Thoracic aorta (tissue), 2 donors: ENCODE data around the gene MDC1. TPM values are rescaled to one million over a fixed set of nuclear protein-coding genes. Genes with fewer than 3 reads are reported as not detected.

Experiments used
- ATAC-seq: fragments of 150-250 bp; one replicate; pipeline ENCODE4 v1.8.0; 2017; ENCODE audit warnings: low read depth; ENCODE audit not compliant: insufficient number of reproducible peaks, low FRiP score
- DNase-seq: peaks from one replicate; pipeline ENCODE4 v3.0.0-alpha.2; 2020; ENCODE audit warnings: low spot score
- H3K27ac ChIP-seq, 2 donors: fragments of 200-600 bp; sonication (generic); 1 replicate in 1 of 2; 2 replicates in 1 of 2; pipeline ENCODE4 v1.5.1; 2016; ENCODE audit warnings: mild to moderate bottlenecking in 2 of 2, moderate library complexity in 2 of 2
- H3K27me3 ChIP-seq: fragments of 200-600 bp; sonication (generic); replicated peaks from 2 replicates; pipeline ENCODE4 v1.6.0; 2016; ENCODE audit warnings: mild to moderate bottlenecking; ENCODE audit not compliant: insufficient read depth
- H3K36me3 ChIP-seq: fragments of 200-600 bp; sonication (generic); one replicate; pipeline ENCODE4 v1.5.1; 2016
- H3K4me1 ChIP-seq, 2 donors: fragments of 200-600 bp; sonication (generic); 1 replicate in 1 of 2; 2 replicates in 1 of 2; pipeline versions ENCODE4 v1.5.1 to v1.6.0; 2016; ENCODE audit warnings: low read depth in 2 of 2, mild to moderate bottlenecking in 1 of 2; ENCODE audit not compliant: control insufficient read depth in 1 of 2
- H3K4me3 ChIP-seq: fragments of 200-600 bp; sonication (generic); 2 replicates; pipeline ENCODE4 v1.5.1; 2016; ENCODE audit warnings: mild to moderate bottlenecking
- H3K9me3 ChIP-seq: fragments of 200-600 bp; sonication (generic); 2 replicates; pipeline ENCODE4 v1.5.1; 2016
- CTCF ChIP-seq: fragments of 200-600 bp; sonication (generic); IDR thresholded peaks from one replicate; pipeline ENCODE4 v1.5.1; 2019; ENCODE audit warnings: antibody characterized with exemption
- total RNA-seq, 2 donors: library from RNA; depleted of rRNA; stranded (reverse); fragments of >200 nt; gene quantifications; one replicate each; pipeline versions ENCODE4 v1.1.0 to v1.2.3, GENCODE V29; 2016

MDC1 gene
- total RNA-seq, 2 donors from 2014 or later: 16.6 to 22.6 TPM

GRCh38 chr6:30703011-30703410 is 14.1 kb downstream of the MDC1 start:
- DNase-seq (no peak), ATAC-seq (no peak)
- Histone ChIP-seq H3K4me1 (no peaks in the 10 kb centered on the region), H3K36me3 (peaks cover 19% of the 10 kb centered on the region), H3K27ac (no peak overlapping the region), H3K9me3 (no peaks in the 10 kb centered on the region), H3K4me3 (no peak overlapping the region), H3K27me3 (no peaks in the 10 kb centered on the region)
- no peak for TF ChIP-seq CTCF

GRCh38 chr6:30700340-30700739 is 16.7 kb downstream of the MDC1 start:
- Histone ChIP-seq H3K4me3 (no peak overlapping the region), H3K4me1 (peaks cover 4 to 5% of the 10 kb centered on the region in 2 donors), H3K9me3 (no peaks in the 10 kb centered on the region), H3K27me3 (no peaks in the 10 kb centered on the region), H3K27ac (no peak overlapping the region), H3K36me3 (peaks cover 6% of the 10 kb centered on the region)
- ATAC-seq (no peak), DNase-seq (no peak)
- no peak for TF ChIP-seq CTCF

GRCh38 chr6:30696432-30696831 is 20.6 kb downstream of the MDC1 start:
- H3K27ac ChIP-seq: no peak overlapping the region
- ATAC-seq (no peak), DNase-seq (no peak)
- peaks cover 6% of the 10 kb centered on the region for H3K36me3 ChIP-seq
- H3K4me3 ChIP-seq: no peak overlapping the region
- no peaks in the 10 kb centered on the region for H3K9me3 ChIP-seq
- TF ChIP-seq CTCF: no peak
- peaks cover 5 to 10% of the 10 kb centered on the region in 2 donors for H3K4me1 ChIP-seq
- H3K27me3 ChIP-seq: no peaks in the 10 kb centered on the region

GRCh38 chr6:30691208-30691847 is 25.8 kb downstream of the MDC1 start:
- Histone ChIP-seq H3K4me3 (peak overlapping the region; percentile 92), H3K4me1 (peaks cover 28 to 39% of the 10 kb centered on the region in 2 donors)
- TF ChIP-seq CTCF: no peak

GRCh38 chr6:30690403-30691207 is 26.5 kb downstream of the MDC1 start, which contains the start of gene NRM:
Gene NRM, minus strand, starts transcription at chr6:30690984. Its CDS starts 10 bp downstream, at chr6:30690974.
- peak within 1 kb of the TSS; percentile 92 to 100 for H3K27ac ChIP-seq
- H3K4me3 ChIP-seq: peak within 1 kb of the TSS; percentile 92
- peaks cover 25 to 37% of the 10 kb centered on the region in 2 donors for H3K4me1 ChIP-seq
- DNase-seq: peak; percentile 80
- no peak for TF ChIP-seq CTCF
- peak; percentile 66 for ATAC-seq
- no peaks in the 10 kb centered on the region for H3K9me3 ChIP-seq
- H3K36me3 ChIP-seq: no peaks in the 10 kb centered on the region
- no peaks in the 10 kb centered on the region for H3K27me3 ChIP-seq

More at GRCh38 chr6:30691208-30691847, 25.8 kb downstream of the MDC1 start:
- ATAC-seq (no peak), DNase-seq (no peak)
- no peaks in the 10 kb centered on the region for H3K9me3 ChIP-seq
- peak overlapping the region; percentile 92 to 100 for H3K27ac ChIP-seq
- H3K36me3 ChIP-seq: no peaks in the 10 kb centered on the region
- no peaks in the 10 kb centered on the region for H3K27me3 ChIP-seq
